IMR-90 (cell line): ENCODE data around the gene IGFBP3. TPM values are rescaled to one million over a fixed set of nuclear protein-coding genes. Genes with fewer than 3 reads are reported as not detected.

ENCODE experiments used
- ATAC-seq: fragments of 200-7000 bp; cut with Tn5 transposase; 2 replicates; pipeline ENCODE4 v1.9.1; 2020; ENCODE audit warnings: low read depth, mild to moderate bottlenecking, moderate library complexity
- BruUV-seq: library from RNA; stranded (reverse); fragments of 400-500 nt; replicated peaks from 2 replicates; lab custom pipeline; 2021; lab: Mats Ljungman, UMichigan
- CTCF ChIA-PET: fragments of 300-600 bp; formaldehyde crosslinking; extraction: SDS; loops from one replicate; lab custom pipeline; 2021; ENCODE audit warnings: antibody characterized with exemption; lab: Yijun Ruan, JAX
- POLR2A ChIA-PET: fragments of 300-600 bp; sonication (Branson Sonifier 250); formaldehyde crosslinking; loops from one replicate; lab custom pipeline; 2022; ENCODE audit warnings: antibody characterized with exemption; ENCODE audit not compliant: unreplicated experiment; lab: Charles Lee
- DNase-seq: peaks from one replicate; pipeline ENCODE4 v3.0.0; 2013
- H2AFZ ChIP-seq: replicated peaks from 2 replicates; pipeline ENCODE3; 2013; ENCODE audit warnings: low read length, mild to moderate bottlenecking; ENCODE audit not compliant: poor library complexity
- H2AK5ac ChIP-seq: 2 replicates; pipeline ENCODE4 v1.6.1; 2013; ENCODE audit warnings: low read depth, low read length, inconsistent platforms
- H2AK9ac ChIP-seq: replicated peaks from 2 replicates; pipeline ENCODE3; 2013; ENCODE audit warnings: mild to moderate bottlenecking, low read depth, low read length, moderate library complexity; ENCODE audit not compliant: poor library complexity
- H2BK120ac ChIP-seq: 2 replicates; pipeline ENCODE4 v1.6.1; 2013; ENCODE audit warnings: low read depth, low read length, inconsistent platforms
- H2BK15ac ChIP-seq: 3 replicates; pipeline ENCODE4 v1.6.1; 2013; ENCODE audit warnings: low read depth, low read length, inconsistent platforms
- H2BK20ac ChIP-seq: 2 replicates; pipeline ENCODE4 v1.6.1; 2013; ENCODE audit warnings: low read depth, mild to moderate bottlenecking, inconsistent platforms, low read length, moderate library complexity
- H2BK5ac ChIP-seq: 2 replicates; pipeline ENCODE4 v1.6.1; 2013; ENCODE audit warnings: mild to moderate bottlenecking, low read depth, low read length, inconsistent platforms; ENCODE audit not compliant: poor library complexity, severe bottlenecking
- H3K14ac ChIP-seq: replicated peaks from 2 replicates; pipeline ENCODE4 v1.6.1; 2013; ENCODE audit warnings: low read depth, low read length, inconsistent platforms
- H3K18ac ChIP-seq: 2 replicates; pipeline ENCODE4 v1.6.1; 2013; ENCODE audit warnings: low read depth, low read length, control low read depth
- H3K23ac ChIP-seq: 2 replicates; pipeline ENCODE4 v1.6.1; 2013; ENCODE audit warnings: low read depth, low read length, inconsistent platforms
- H3K27ac ChIP-seq: 2 replicates; pipeline ENCODE4 v1.5.1; 2013; ENCODE audit warnings: mild to moderate bottlenecking, control low read depth, low read length; ENCODE audit not compliant: insufficient read depth
- H3K27me3 ChIP-seq: 2 replicates; pipeline ENCODE4 v1.6.1; 2013; ENCODE audit warnings: low read length; ENCODE audit not compliant: control insufficient read depth, insufficient read depth
- H3K36me3 ChIP-seq: 2 replicates; pipeline ENCODE4 v1.6.1; 2013; ENCODE audit warnings: low read length, mixed read lengths; ENCODE audit not compliant: control insufficient read depth, insufficient read depth
- H3K4ac ChIP-seq: 2 replicates; pipeline ENCODE4 v1.6.1; 2013; ENCODE audit warnings: low read depth, low read length, inconsistent platforms
- H3K4me1 ChIP-seq: 2 replicates; pipeline ENCODE4 v1.6.1; 2013; ENCODE audit warnings: low read length, mixed read lengths; ENCODE audit not compliant: control insufficient read depth, insufficient read depth
- H3K4me2 ChIP-seq: 2 replicates; pipeline ENCODE4 v1.6.1; 2013; ENCODE audit warnings: low read depth, mild to moderate bottlenecking, control low read depth, low read length, moderate library complexity
- H3K4me3 ChIP-seq: 2 replicates; pipeline ENCODE4 v1.5.1; 2013; ENCODE audit warnings: low read depth, mild to moderate bottlenecking, control low read depth, low read length, moderate library complexity; ENCODE audit not compliant: insufficient read depth
- H3K56ac ChIP-seq: 2 replicates; pipeline ENCODE4 v1.6.1; 2013; ENCODE audit warnings: low read length, inconsistent platforms; ENCODE audit not compliant: insufficient read depth; ENCODE audit errors: extremely low read depth
- H3K79me1 ChIP-seq, 2 experiments: 2 replicates each; pipeline ENCODE4 v1.6.1; 2013; ENCODE audit warnings: low read length in 2 of 2, inconsistent platforms in 1 of 2, low read depth in 1 of 2
- H3K9ac ChIP-seq: 2 replicates; pipeline ENCODE4 v1.6.1; 2013; ENCODE audit warnings: low read depth, low read length, control low read depth
- H3K9me1 ChIP-seq: 2 replicates; pipeline ENCODE4 v1.6.1; 2013; ENCODE audit warnings: low read length, inconsistent platforms; ENCODE audit not compliant: insufficient read depth
- H3K9me3 ChIP-seq: 2 replicates; pipeline ENCODE4 v1.6.1; 2013; ENCODE audit warnings: low read length; ENCODE audit not compliant: control insufficient read depth, insufficient read depth
- H4K20me1 ChIP-seq: 2 replicates; pipeline ENCODE4 v1.6.1; 2013; ENCODE audit warnings: low read length, inconsistent platforms; ENCODE audit not compliant: insufficient read depth
- H4K5ac ChIP-seq: 2 replicates; pipeline ENCODE4 v1.6.1; 2013; ENCODE audit warnings: mild to moderate bottlenecking, low read depth, low read length, control low read depth
- H4K8ac ChIP-seq, 2 experiments: 2 replicates each; pipeline ENCODE4 v1.6.1; 2013; ENCODE audit warnings: low read depth in 2 of 2, low read length in 2 of 2, control low read depth in 1 of 2, inconsistent platforms in 1 of 2
- H4K91ac ChIP-seq: 2 replicates; pipeline ENCODE4 v1.6.1; 2013; ENCODE audit warnings: low read depth, low read length, inconsistent platforms; ENCODE audit not compliant: insufficient read depth
- BHLHE40 ChIP-seq: fragments of 150-350 bp; IDR thresholded peaks from 2 replicates; pipeline ENCODE4 v1.6.1; 2016; ENCODE audit warnings: mild to moderate bottlenecking, low read depth, low read length
- CHD1 ChIP-seq: IDR thresholded peaks from 2 replicates; pipeline ENCODE4 v1.6.1; 2012; ENCODE audit warnings: low read depth, low read length, improper control_type of control experiment
- CTCF ChIP-seq: conservative IDR thresholded peaks from 2 replicates; pipeline ENCODE4 v1.5.1; 2012; ENCODE audit warnings: mild to moderate bottlenecking, low read depth, low read length, improper control_type of control experiment
- ELK1 ChIP-seq: fragments of 150-350 bp; IDR thresholded peaks from 2 replicates; pipeline ENCODE4 v1.6.1; 2016; ENCODE audit warnings: low read depth, mild to moderate bottlenecking, low read length, moderate library complexity, borderline replicate concordance
- FOS ChIP-seq: fragments of 150-350 bp; IDR thresholded peaks from 2 replicates; pipeline ENCODE4 v1.6.1; 2016; ENCODE audit warnings: low read depth, low read length
- MAFK ChIP-seq: IDR thresholded peaks from 2 replicates; pipeline ENCODE4 v1.6.1; 2012; ENCODE audit warnings: low read depth, low read length, improper control_type of control experiment
- MAZ ChIP-seq: IDR thresholded peaks from 2 replicates; pipeline ENCODE4 v1.6.1; 2012; ENCODE audit warnings: low read depth, mild to moderate bottlenecking, low read length, improper control_type of control experiment, moderate library complexity, borderline replicate concordance
- NFE2L2 ChIP-seq: fragments of 150-350 bp; IDR thresholded peaks from 2 replicates; pipeline ENCODE4 v1.6.1; 2016; ENCODE audit warnings: low read depth, mild to moderate bottlenecking, low read length
- POLR2A ChIP-seq: IDR thresholded peaks from 2 replicates; pipeline ENCODE4 v1.6.1; 2012; ENCODE audit warnings: mild to moderate bottlenecking, low read depth, low read length
- RAD21 ChIP-seq: IDR thresholded peaks from 2 replicates; pipeline ENCODE4 v1.6.1; 2012; ENCODE audit warnings: low read length, improper control_type of control experiment
- RFX5 ChIP-seq: IDR thresholded peaks from 2 replicates; pipeline ENCODE4 v1.8.0; 2012; ENCODE audit warnings: low read depth, mild to moderate bottlenecking, low read length, moderate library complexity
- SMC3 ChIP-seq: fragments of 150-350 bp; IDR thresholded peaks from 2 replicates; pipeline ENCODE4 v1.6.1; 2016; ENCODE audit warnings: low read depth, mild to moderate bottlenecking, antibody characterized with exemption, low read length, moderate library complexity
- USF2 ChIP-seq: fragments of 150-350 bp; IDR thresholded peaks from 2 replicates; pipeline ENCODE4 v1.6.1; 2017; ENCODE audit warnings: mild to moderate bottlenecking, antibody characterized with exemption, low read length, low read depth
- whole genome bisulfite sequencing, 2 experiments: methylation state at CpG; one replicate each; pipeline versions ENCODE4 v1.1.5 to v1.1.7; 2013; ENCODE audit warnings: missing lambda C conversion rate in 2 of 2; ENCODE audit not compliant: insufficient read length in 1 of 2; ENCODE audit errors: extremely low coverage in 2 of 2; 5-methylcytosine and 5-hydroxymethylcytosine counted together
- dilution Hi-C: fragments of 300-500 bp; cut with HindIII; formaldehyde crosslinking; loops from one replicate; pipeline ENCODE4 v1.14.3; 2018; ENCODE audit warnings: low sequenced_read_pairs; ENCODE audit not compliant: unreplicated experiment
- in situ Hi-C: fragments of 300-500 bp; cut with MboI; formaldehyde crosslinking; loops from 3 replicates; pipeline ENCODE4 v1.14.3; 2019; ENCODE audit warnings: low sequenced_read_pairs, inconsistent platforms, mixed read lengths
- intact Hi-C: fragments of 100-400 bp; cut with micrococcal nuclease; formaldehyde crosslinking; loops from 2 replicates; pipeline ENCODE4 v1.10.0; 2022
- polyA plus RNA-seq, 3 experiments: library from polyadenylated mRNA; depleted of rRNA; stranded (reverse); fragments of >200 nt; gene quantifications; 2 replicates each; pipeline ENCODE4 v1.2.3, GENCODE V29; 2012; ENCODE audit warnings: low replicate concordance in 1 of 3
- total RNA-seq: library from RNA; depleted of rRNA; stranded (reverse); fragments of >200 nt; gene quantifications from 2 replicates; pipeline ENCODE4 v1.2.3, GENCODE V29; 2012

IGFBP3 gene
- total and polyA plus RNA-seq, 2 of the 4 experiments (the other 2 are of a cell fraction) = 272 to 601 TPM

- TF ChIP-seq MAFK (no peak), RAD21 (no peak), CHD1 (no peak), BHLHE40 (no peak), POLR2A (no peak), SMC3 (no peak)
These were observed 2.7 kb upstream of the IGFBP3 start (continued) for GRCh38 chr7:45923818-45924217.

GRCh38 chr7:45923290-45923689, 2.2 kb upstream of the IGFBP3 start:
- Histone ChIP-seq H4K5ac (no peak overlapping the region; the same call in 1 of the 2 replicates), H3K4me1 (peaks cover 14% of the 10 kb centered on the region), H3K4me3 (no peak overlapping the region; the same call in 1 of the 2 replicates), H2BK120ac (peak overlapping the region; percentile 84), H2BK15ac (peak overlapping the region; percentile 77; the same call in 2 of the 3 replicates), H2BK20ac (peak overlapping the region; percentile 85), H4K8ac (peak overlapping the region; percentile 70 to 78; a peak in 3 of 4 replicates), H4K20me1 (peaks cover 19% of the 10 kb centered on the region), H3K36me3 (no peaks in the 10 kb centered on the region), H3K79me1 (peaks cover 12 to 18% of the 10 kb centered on the region in 2 experiments; a peak in 3 of 4 replicates), H3K23ac (no peak overlapping the region; the same call in 1 of the 2 replicates), H2AFZ (peak overlapping the region; percentile 53), H3K27ac (no peak overlapping the region), H3K56ac (peak overlapping the region; percentile 53), H3K9me3 (no peaks in the 10 kb centered on the region; the same call in 1 of the 2 replicates), H2AK9ac (no peak overlapping the region), H4K91ac (peak overlapping the region; percentile 94), H3K4me2 (peak overlapping the region; percentile 83), H2BK5ac (peak overlapping the region; percentile 75), H3K27me3 (no peaks in the 10 kb centered on the region), H3K4ac (peak overlapping the region; percentile 78), H3K18ac (peak overlapping the region; percentile 60; the same call in 1 of the 2 replicates), H2AK5ac (no peak overlapping the region), H3K9ac (peak overlapping the region; percentile 62; the same call in 1 of the 2 replicates), H3K14ac (no peak overlapping the region; the same call in 1 of the 2 replicates), H3K9me1 (peaks cover 11% of the 10 kb centered on the region)
- peak; percentile 72 for DNase-seq
- no TSS peak for BruUV-seq
- WGBS, 2 experiments = no CpG with 5 or more reads among the region's 9 CpGs
- intact Hi-C loops = loop anchor here (1.0 to 10.0 kb wide), 10 partner anchors 112 to 1332 kb away; no protein-coding TSS in a partner anchor
- in situ Hi-C loops = loop anchor here (5.0 to 25.0 kb wide), 3 partner anchors 429 to 1164 kb away; no protein-coding TSS in a partner anchor
- TF ChIP-seq NFE2L2 (no peak), SMC3 (peak; percentile 97), RFX5 (no peak), POLR2A (peak; percentile 47; the same call in 1 of the 2 replicates), ELK1 (no peak), USF2 (peak; percentile 37; the same call in 1 of the 2 replicates), RAD21 (peak; percentile 99), MAZ (no peak), CTCF (peak; percentile 97), FOS (no peak)
- CTCF ChIA-PET = interaction anchor here (0.8 to 2.4 kb wide), 16 partner anchors 47 to 1256 kb away, joined by 3 to 30 read pairs (median 4); no protein-coding TSS in a partner anchor
- dilution Hi-C loops = no loop called here
- ATAC-seq = no peak
- POLR2A ChIA-PET = no interaction called here
